Coronary artery (tissue), 2 donors: ENCODE data around the gene RAB3D.

ENCODE experiments used
- DNase-seq: peaks from one replicate; pipeline ENCODE4 v3.0.0-alpha.2; 2017; ENCODE audit warnings: low spot score
- H3K27ac ChIP-seq, 2 donors: fragments of 200-600 bp; sonication (generic); one replicate each; pipeline ENCODE4 v1.5.1; 2016 to 2019
- H3K4me3 ChIP-seq: fragments of 200-600 bp; sonication (generic); 2 replicates; pipeline ENCODE4 v1.5.1; 2016; ENCODE audit warnings: mild to moderate bottlenecking, moderate library complexity
- TF ChIP-seq, protein P1 (sequence below): fragments of 200-600 bp; sonication (generic); IDR thresholded peaks from one replicate; pipeline ENCODE4 v1.5.1; 2019; ENCODE audit warnings: antibody characterized with exemption

RAB3D gene

GRCh38 chr19:11291991-11292390 is 47.5 kb downstream of the RAB3D start:
- DNase-seq: no peak
- H3K27ac ChIP-seq: no peak overlapping the region
- no peak overlapping the region for H3K4me3 ChIP-seq
- TF ChIP-seq, protein P1, sequence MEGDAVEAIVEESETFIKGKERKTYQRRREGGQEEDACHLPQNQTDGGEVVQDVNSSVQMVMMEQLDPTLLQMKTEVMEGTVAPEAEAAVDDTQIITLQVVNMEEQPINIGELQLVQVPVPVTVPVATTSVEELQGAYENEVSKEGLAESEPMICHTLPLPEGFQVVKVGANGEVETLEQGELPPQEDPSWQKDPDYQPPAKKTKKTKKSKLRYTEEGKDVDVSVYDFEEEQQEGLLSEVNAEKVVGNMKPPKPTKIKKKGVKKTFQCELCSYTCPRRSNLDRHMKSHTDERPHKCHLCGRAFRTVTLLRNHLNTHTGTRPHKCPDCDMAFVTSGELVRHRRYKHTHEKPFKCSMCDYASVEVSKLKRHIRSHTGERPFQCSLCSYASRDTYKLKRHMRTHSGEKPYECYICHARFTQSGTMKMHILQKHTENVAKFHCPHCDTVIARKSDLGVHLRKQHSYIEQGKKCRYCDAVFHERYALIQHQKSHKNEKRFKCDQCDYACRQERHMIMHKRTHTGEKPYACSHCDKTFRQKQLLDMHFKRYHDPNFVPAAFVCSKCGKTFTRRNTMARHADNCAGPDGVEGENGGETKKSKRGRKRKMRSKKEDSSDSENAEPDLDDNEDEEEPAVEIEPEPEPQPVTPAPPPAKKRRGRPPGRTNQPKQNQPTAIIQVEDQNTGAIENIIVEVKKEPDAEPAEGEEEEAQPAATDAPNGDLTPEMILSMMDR: no peak

DNA sequence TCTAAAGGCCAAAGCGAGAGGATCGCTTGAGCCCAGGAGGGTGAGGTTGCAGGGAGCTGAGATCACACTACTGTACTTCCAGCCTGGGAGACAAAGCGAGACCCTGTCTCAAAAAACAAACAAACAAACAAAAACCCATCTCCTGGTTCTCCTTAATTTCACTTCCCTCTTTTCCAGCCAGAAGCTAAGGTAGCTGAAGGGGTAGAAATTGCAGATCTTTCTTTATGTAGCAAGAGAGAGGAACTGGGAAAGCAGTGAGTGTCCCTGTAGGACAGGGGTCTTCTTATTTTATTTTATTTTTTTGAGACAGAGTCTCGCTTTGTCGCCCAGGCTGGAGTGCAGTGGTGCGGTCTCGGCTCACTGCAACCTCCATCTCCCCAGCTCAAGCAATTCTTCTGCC is 48.0 kb downstream of the RAB3D start:
- DNase-seq: no peak
- Histone ChIP-seq H3K27ac (no peak overlapping the region), H3K4me3 (no peak overlapping the region)
- TF ChIP-seq, protein P1: no peak

- Histone ChIP-seq H3K27ac (no peak overlapping the region), H3K4me3 (no peak overlapping the region)
- DNase-seq: no peak
- TF ChIP-seq, protein P1: no peak
Measured at GRCh38 chr19:11290256-11290655, 49.2 kb downstream of the RAB3D start.

DNA sequence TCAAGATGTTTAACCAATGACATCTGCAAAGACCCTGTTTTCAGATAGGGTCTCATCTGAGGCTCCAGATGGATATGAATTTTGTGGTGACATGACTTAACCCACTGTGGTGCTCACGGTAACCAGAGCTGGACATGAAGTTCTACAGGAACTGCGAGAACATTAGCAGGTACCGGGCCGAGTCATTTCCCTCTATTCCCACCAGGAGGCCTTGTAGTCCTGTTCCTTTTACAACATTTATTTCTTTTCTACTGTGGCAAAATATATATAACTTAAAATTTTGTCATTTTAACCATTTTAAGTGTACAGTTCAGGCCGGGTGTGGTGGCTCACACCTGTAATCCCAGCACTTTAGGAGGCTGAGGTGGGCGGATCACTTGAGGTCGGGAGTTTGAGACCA is 51.1 kb downstream of the RAB3D start:
- TF ChIP-seq, protein P1: peak; percentile 42
- no peak overlapping the region for H3K4me3 ChIP-seq
- H3K27ac ChIP-seq: no peak overlapping the region
- DNase-seq: no peak

GRCh38 chr19:11286312-11286974 is 53.0 kb downstream of the RAB3D start:
- no peak for DNase-seq
- TF ChIP-seq, protein P1: no peak
- Histone ChIP-seq H3K4me3 (no peak overlapping the region), H3K27ac (peak overlapping the region in 1 of 2 donors; percentile 1)

DNA sequence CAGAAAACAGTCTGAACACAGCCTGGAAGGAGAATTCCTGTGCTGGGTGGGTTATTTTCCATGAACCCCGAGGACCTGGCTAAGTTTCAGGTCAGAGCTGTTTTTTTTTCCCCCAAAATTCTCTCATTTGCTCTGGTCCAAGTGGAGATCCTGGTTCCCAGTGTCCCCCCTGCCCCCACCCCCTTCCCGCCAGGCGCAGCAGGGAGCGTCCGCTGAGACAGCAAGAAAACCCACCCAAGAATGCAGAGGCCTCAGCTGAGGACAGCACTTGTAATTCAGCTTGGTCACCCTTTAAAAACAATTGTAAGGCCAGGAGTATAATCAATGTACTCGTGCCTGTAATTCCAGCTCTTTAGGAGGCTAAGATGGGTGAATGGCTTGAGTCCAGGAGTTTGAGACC is 54.9 kb downstream of the RAB3D start:
- no peak for DNase-seq
- TF ChIP-seq, protein P1: no peak
- no peak overlapping the region for H3K27ac ChIP-seq
- no peak overlapping the region for H3K4me3 ChIP-seq

DNA sequence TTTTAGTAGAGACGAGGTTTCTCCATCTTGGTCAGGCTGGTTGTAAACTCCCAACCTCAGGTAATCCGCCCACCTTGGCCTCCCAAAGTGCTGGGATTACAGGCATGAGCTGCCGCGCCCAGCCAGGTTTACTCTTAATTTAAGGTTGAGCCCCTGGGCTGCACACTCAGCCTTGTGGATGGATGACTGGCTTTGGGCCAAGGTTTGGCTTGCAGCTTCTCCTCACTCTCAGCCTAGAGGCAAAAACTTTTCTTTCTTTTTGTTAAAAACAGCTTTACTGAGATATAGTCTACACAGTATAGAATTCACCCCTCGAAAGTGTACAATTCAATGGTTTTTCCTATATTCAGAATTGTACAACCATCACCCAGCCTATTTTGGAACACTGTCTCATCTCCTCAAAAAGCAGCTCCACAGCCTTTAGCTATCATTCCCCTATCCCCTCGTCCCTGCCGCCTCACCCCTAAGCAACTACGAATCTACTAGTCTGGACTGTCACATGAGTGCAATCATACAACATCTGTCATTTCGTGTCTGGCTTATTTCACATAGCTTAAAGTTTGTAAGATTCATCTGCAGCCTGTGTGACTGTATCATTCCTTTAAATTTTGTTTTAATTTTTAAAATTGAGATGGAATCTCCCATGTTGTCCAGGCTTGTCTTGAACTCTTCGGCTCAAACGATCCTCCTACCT is 58.0 kb downstream of the RAB3D start:
- no peak overlapping the region for H3K27ac ChIP-seq
- DNase-seq: no peak
- TF ChIP-seq, protein P1: no peak
- no peak overlapping the region for H3K4me3 ChIP-seq
